ENCODE data around the gene LINGO3.
A peak's percentile ranks its signal among the peaks of the same experiment; 100 is the strongest.

Gene LINGO3

GRCh38 chr19:2338751-2339643 lies 31.0 kb upstream of the LINGO3 start:
- DNase-seq: no peak

DNA sequence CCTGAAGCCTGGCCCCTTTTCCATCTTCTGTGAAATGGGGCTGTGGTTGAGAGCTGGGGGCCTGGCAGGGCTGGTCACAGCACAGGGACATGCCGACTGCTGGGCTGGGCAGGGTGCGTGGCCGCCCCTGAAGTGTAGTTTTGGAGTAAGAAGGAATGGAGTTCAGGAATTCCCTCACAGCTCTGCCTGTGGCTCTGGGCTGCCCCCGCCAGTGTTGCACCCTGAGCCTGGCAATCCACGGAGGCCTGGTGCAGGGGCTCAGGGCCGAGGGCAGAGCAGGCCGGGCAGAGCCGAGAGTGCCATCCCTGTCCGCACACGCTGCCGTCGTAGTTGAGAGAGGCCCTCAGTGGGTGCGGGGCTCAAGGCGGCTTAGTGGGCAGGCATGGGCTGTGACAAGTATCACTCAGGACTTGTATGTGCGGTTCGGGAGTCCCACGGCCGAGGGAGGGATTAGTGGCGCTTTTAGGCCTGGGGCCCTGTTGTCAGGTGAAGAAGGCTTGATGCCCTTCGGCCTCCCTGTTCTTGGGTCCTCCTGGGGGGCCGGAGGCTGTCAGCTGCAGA lies 30.2 kb upstream of the LINGO3 start:
- DNase-seq: no peak

GRCh38 chr19:2337329-2337707 lies 29.4 kb upstream of the LINGO3 start:
- peak; percentile 72 for DNase-seq

- DNase-seq: no peak
Observed at GRCh38 chr19:2336528-2337328, 28.8 kb upstream of the LINGO3 start.

DNA sequence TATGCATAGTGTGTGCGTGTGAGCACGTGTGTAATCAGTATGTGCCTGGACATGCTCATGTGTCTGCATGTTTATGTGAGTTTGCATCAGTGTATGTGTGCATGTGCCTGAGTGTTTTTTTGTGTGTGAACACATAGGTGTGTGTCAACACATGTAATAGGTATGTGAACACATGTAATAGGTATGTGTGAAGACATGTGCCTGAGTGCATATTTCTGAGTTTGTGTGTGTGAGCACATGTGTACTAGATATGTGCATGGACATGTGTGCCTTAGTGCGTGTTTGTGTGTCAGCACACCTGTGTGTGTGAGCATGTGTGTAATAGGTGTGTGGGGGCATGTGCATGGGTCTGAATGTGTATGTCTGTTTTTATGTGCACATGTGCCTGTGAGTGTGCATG lies 27.9 kb upstream of the LINGO3 start:
- DNase-seq: no peak

DNA sequence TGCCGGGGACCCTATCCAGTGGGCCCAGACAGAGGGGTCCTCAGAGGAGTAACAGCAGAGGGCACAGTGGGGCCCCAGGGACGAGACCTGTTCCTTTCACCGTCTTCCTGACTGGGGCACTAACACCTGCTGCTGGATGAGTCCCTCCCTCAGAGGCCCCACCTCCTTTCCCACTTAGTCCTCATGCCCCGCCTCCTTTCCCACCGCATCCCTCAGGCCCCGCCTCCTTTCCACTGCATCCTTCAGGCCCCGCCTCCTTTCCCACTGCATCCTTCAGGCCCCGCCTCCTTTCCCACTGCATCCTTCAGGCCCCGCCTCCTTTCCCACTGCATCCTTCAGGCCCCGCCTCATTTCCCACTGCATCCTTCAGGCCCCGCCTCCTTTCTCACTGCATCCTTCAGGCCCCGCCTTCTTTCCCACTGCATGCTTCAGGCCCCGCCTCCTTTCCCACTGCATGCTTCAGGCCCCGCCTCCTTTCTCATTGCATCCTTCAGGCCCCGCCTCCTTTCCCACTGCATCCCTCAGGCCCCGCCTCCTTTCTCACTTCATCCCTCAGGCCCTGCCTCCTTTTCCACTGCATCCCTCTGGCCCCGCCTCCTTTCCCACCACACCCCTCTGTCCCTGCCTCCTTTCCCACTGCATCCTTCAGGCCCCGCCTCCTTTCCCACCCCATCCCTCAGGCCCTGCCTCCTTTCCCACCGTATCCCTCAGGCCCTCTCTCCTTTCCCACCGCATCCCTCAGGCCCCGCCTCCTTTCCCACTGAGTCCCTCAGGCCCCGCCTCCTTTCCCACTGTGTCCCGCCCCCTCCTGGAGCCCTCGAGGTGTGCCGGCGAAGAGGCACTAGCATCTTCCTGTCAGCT lies 27.3 kb upstream of the LINGO3 start:
- no peak for DNase-seq

DNA sequence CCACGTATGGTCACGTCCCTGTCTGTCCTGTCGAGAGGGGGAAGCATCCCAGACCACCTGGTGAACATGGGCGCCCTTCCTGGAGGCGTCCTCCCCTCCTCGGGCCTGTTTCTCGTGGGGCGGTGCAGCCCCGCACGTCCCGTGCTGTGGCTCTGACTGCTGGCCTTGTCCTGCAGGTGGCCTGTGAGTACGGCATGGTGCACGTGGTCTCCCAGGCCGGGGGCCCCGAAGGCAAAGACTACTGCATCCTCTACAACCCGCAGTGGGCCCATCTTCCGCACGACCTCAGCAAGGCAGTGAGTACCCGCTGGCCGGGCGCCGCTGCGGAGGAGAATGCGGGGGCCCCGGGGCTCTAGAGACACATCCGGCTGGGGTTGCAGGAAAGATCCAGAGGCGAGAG lies 26.5 kb upstream of the LINGO3 start:
- no peak for DNase-seq

DNA sequence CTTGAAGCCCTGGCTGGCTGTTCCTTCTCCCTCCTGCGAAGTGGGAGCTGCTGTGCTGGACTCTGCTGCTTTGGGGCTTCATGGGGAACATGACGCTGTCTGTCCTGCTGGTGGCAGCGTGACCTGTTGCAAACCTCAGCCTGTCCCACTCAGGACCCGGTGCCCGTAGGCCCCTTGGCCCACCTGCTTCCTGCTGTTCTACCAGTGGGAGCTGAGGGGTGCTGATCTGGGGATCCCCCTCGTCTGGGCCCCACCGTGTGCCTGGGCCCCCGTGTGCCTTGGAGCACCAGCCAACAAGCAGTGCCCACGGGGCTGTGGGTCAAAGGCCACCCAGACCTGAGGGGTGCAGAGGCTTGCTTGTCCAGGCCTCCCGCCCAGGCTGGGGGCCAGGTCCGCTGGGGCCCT lies 25.9 kb upstream of the LINGO3 start:
- peak; percentile 63 for DNase-seq

- DNase-seq: no peak
Observed at GRCh38 chr19:2333027-2333806, 25.3 kb upstream of the LINGO3 start.

GRCh38 chr19:2332341-2333026 lies 24.5 kb upstream of the LINGO3 start:
- peak; percentile 68 for DNase-seq

DNA sequence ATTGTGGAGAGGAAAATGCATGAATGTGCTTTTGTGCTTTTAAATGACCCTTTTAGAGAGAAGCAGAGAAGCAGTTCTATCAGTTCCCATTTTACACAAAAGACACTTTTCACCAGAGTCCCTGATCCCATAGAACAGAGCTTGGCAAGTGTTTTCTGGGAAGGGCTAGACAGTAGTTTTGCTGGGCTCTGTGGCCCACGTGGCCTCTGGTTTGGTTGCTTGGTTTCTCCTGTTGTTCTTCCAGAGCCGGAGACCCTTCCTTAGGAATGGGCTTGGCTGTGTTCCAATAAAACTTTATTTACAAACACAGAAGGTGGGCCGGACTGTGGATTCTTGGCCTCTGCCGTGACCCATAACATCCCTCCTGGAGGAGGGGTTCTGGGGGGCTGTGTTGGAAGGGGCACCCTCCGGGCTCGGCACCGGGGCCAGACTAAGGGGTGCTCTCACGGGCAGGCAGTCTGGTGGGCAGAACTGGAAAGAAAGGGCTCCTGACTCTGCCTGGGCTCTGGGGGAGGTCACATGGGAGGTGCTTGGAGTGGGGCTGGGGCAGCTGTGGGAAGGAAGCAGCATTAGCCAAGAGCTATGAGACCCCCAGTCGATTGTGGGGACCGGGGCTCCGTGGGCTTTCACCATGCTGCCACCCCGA lies 23.8 kb upstream of the LINGO3 start:
- no peak for DNase-seq

DNA sequence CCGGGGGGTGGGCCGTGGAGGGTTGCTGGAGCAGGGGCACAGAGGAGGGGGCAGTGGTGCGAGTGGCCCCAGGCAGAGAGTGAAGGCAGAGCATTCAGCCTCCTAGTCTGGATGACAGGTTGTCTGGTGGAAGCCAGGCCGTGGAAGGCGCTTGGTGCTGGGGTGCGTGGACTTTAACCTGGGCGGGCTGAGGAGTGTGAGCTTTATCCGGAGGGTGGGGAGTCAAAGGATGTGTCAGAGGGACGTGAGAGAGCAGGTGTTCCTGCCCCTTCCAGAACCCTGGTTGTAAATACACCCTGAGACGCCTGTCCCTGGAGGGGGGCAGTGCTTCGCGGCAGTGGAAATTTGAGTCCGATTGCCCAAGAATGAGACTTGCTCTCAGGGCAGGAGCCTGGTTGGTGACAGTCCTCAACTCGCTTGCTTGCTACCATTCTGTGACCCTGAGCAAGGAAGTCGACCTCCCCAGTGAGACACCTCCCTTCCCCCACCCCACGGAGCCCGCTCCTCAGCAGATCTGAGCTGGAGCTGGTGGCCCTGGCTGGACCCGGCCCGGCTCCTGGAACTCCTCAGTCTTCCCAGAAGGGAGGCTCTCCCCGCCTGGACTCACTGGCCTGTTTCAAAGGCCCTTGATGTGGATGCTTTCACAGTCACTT lies 22.8 kb upstream of the LINGO3 start:
- DNase-seq: no peak

DNA sequence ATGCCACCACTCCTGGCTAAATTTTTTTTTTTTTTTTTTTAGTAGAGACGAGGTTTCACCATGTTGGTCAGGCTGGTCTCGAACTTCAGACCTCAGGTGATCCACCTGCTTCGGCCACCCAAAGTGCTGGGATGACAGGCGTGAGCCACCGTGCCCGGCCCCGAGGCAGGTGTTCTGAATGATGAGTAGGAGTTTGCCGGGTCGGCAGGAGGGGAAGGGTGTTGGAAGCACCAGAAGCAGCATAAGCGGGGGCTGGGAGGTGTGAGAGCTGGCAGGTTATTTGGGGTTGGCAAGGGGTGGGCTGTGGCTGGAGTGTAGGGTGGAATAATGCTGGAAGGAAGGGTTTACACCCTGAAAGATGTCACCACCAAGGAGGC lies 22.3 kb upstream of the LINGO3 start:
- DNase-seq: no peak

GRCh38 chr19:2329501-2329916 lies 21.6 kb upstream of the LINGO3 start:
- DNase-seq: no peak

DNA sequence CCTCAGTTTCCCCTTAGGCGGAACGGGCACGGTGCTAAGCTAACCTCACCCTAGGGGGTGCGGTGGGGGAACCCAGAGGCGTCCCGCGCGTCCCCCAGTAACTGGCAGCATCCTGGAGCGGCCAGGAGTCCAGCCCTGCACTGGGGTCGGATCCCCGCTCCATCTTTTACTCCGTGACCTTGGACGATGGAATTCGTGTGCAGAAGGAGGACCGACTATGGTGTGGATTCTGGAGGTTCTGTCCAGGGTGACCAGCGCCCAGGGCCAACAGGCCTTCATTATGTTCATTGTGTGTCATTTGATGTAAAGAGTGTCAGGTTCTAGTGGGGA lies 21.2 kb upstream of the LINGO3 start:
- DNase-seq: no peak

DNA sequence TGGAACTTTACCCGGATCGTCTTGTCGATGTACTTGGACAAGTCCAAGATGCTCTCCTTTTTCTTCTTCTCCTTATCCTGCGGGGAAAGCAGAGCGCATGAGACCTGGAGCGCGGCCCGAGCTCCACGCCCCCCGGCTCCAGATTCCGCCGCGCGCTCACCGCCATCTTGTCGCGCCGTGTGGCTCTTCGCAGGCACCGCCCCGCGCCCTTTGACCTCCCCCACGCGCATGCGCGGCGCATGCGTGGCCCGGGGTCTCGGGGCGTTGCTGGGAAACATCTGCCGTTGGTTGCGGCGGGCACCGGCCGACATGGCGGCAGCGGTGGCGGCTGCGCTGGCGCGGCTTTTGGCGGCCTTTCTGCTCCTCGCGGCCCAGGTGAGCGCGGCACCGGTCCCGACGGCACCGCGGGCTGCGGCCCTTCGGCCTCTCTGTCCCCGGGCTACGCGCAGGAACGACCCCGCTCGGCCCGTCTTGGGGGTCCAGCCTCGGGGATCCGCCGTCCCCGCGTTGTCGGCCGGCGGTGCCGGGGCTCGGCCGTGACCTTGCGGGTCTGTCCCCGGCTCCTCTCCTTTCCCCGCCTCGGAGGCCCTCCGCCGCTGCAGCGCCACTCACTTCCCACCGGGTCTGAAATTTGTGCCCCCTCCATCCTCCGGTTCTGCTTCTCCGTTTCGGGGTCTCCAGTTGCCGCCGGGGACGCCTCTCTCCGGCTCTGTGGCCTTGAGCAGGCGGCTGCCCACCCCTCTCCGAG lies 20.6 kb upstream of the LINGO3 start, which contains the start of the genes LSM7 and SPPL2B:
Gene LSM7, minus strand, starts transcription at position 186 of the 748 bp plus-strand sequence. Its CDS starts 20 bp downstream, at position 166.
Gene SPPL2B, plus strand, starts transcription at position 284 of the 748 bp plus-strand sequence. Its CDS starts 26 bp downstream, at position 310.
- DNase-seq: peak; percentile 97

GRCh38 chr19:2327773-2328400 lies 19.9 kb upstream of the LINGO3 start:
- peak; percentile 93 for DNase-seq

DNA sequence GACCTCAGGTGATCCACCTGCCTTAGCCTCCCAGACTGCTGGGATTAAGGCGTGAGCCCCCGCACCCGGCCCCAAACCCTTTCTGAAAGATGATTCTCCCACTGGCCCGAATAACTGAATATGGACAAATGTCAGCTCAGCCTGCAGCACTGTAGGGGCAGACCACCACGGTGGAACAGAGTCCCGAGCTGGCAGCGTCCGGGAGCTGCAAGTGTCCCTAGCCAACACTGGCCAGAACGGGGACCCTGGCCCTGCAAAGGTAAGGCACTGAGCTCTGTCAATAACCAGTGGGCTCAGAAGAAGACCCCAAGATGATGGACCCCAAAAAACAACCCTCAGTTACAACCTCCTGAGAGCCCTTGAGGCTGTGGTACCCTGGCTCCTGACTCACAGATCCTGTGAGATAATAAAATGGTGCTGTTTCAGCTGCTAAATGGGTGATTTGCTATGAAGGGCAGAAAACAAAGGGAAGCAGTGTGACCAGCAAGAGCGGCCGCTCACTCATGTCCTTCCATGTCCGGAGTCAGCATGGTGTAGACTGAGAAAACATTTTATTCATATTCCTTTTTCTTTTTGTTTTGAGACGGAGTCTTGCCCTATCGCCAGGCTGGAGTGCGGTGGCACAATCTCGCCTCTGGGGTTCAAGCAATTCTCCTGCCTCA lies 18.9 kb upstream of the LINGO3 start:
- DNase-seq: no peak

Data from hematopoietic multipotent progenitor cell treated with erythropoietin and hydrocortisone succinate and interleukin-3 and kit ligand, for 4 days (in vitro differentiated cells).